Parathyroid adenoma (tissue), 2 donors: ENCODE measurements around the gene TERT.

Source experiments
- H2AFZ ChIP-seq: fragments of 300-600 bp; sonication (generic); one replicate; pipeline ENCODE4 v1.7.0; 2017; ENCODE audit warnings: antibody characterized with exemption, mild to moderate bottlenecking
- H3K27ac ChIP-seq: fragments of 300-600 bp; sonication (generic); one replicate; pipeline ENCODE4 v1.7.0; 2017
- H3K27me3 ChIP-seq: fragments of 300-600 bp; sonication (generic); one replicate; pipeline ENCODE4 v1.7.0; 2017; ENCODE audit warnings: low read length; ENCODE audit not compliant: control insufficient read depth, insufficient read depth
- H3K36me3 ChIP-seq: fragments of 300-600 bp; sonication (generic); one replicate; pipeline ENCODE4 v1.7.0; 2017; ENCODE audit warnings: low read length; ENCODE audit not compliant: control insufficient read depth, insufficient read depth
- H3K4me1 ChIP-seq: fragments of 300-600 bp; sonication (generic); one replicate; pipeline ENCODE4 v1.7.0; 2017; ENCODE audit warnings: control low read depth
- H3K4me2 ChIP-seq: fragments of 300-600 bp; sonication (generic); one replicate; pipeline ENCODE4 v1.7.0; 2017; ENCODE audit warnings: low read length
- H3K4me3 ChIP-seq: fragments of 300-600 bp; sonication (generic); one replicate; pipeline ENCODE4 v1.7.0; 2017; ENCODE audit warnings: low read depth, low read length
- H3K79me2 ChIP-seq: fragments of 300-600 bp; sonication (generic); one replicate; pipeline ENCODE4 v1.7.0; 2017; ENCODE audit warnings: control low read depth
- H3K9ac ChIP-seq: fragments of 300-600 bp; sonication (generic); one replicate; pipeline ENCODE4 v1.7.0; 2017; ENCODE audit warnings: mild to moderate bottlenecking
- H3K9me3 ChIP-seq: fragments of 300-600 bp; sonication (generic); one replicate; pipeline ENCODE4 v1.7.0; 2017; ENCODE audit warnings: low read length; ENCODE audit not compliant: control insufficient read depth
- CTCF ChIP-seq: fragments of 300-600 bp; sonication (generic); IDR thresholded peaks from one replicate; pipeline ENCODE4 v1.7.0; 2017; ENCODE audit warnings: antibody characterized with exemption, mild to moderate bottlenecking
- donor health status: primary hyperparathyroidism.

The TERT gene

GRCh38 chr5:1224631-1225030 lies 70.2 kb downstream of the TERT start:
- no peaks in the 10 kb centered on the region for H3K9me3 ChIP-seq
- H3K4me2 ChIP-seq: no peak overlapping the region
- no peak for TF ChIP-seq CTCF
- H3K9ac ChIP-seq: no peak overlapping the region
- no peaks in the 10 kb centered on the region for H3K4me1 ChIP-seq
- H3K79me2 ChIP-seq: no peaks in the 10 kb centered on the region
- H2AFZ ChIP-seq: no peak overlapping the region
- no peaks in the 10 kb centered on the region for H3K27me3 ChIP-seq
- no peak overlapping the region for H3K4me3 ChIP-seq
- no peak overlapping the region for H3K27ac ChIP-seq
- no peaks in the 10 kb centered on the region for H3K36me3 ChIP-seq

- Histone ChIP-seq H3K36me3 (no peaks in the 10 kb centered on the region), H3K4me2 (no peak overlapping the region), H3K79me2 (no peaks in the 10 kb centered on the region), H3K27ac (no peak overlapping the region), H3K27me3 (no peaks in the 10 kb centered on the region), H3K4me1 (no peaks in the 10 kb centered on the region), H3K9me3 (no peaks in the 10 kb centered on the region), H3K9ac (no peak overlapping the region), H3K4me3 (no peak overlapping the region), H2AFZ (no peak overlapping the region)
- no peak for TF ChIP-seq CTCF
Measured at GRCh38 chr5:1223278-1223670, 71.6 kb downstream of the TERT start.

- Histone ChIP-seq H2AFZ (no peak overlapping the region), H3K9me3 (no peaks in the 10 kb centered on the region), H3K4me2 (no peak overlapping the region), H3K79me2 (no peaks in the 10 kb centered on the region), H3K27me3 (no peaks in the 10 kb centered on the region), H3K4me1 (no peaks in the 10 kb centered on the region), H3K4me3 (no peak overlapping the region), H3K9ac (no peak overlapping the region), H3K27ac (no peak overlapping the region), H3K36me3 (no peaks in the 10 kb centered on the region)
- TF ChIP-seq CTCF: no peak
Measured at GRCh38 chr5:1222621-1223277, 72.1 kb downstream of the TERT start.

GRCh38 chr5:1222147-1222546 lies 72.7 kb downstream of the TERT start:
- Histone ChIP-seq H3K27ac (no peak overlapping the region), H2AFZ (no peak overlapping the region), H3K36me3 (no peaks in the 10 kb centered on the region), H3K9me3 (no peaks in the 10 kb centered on the region), H3K4me2 (no peak overlapping the region), H3K4me3 (no peak overlapping the region), H3K9ac (no peak overlapping the region), H3K79me2 (no peaks in the 10 kb centered on the region), H3K4me1 (no peaks in the 10 kb centered on the region), H3K27me3 (no peaks in the 10 kb centered on the region)
- TF ChIP-seq CTCF: no peak

- H3K4me2 ChIP-seq: no peak overlapping the region
Measured at GRCh38 chr5:1221721-1222120, 73.1 kb downstream of the TERT start.

More at GRCh38 chr5:1221721-1222120, 73.1 kb downstream of the TERT start:
- H3K9ac ChIP-seq: no peak overlapping the region
- no peaks in the 10 kb centered on the region for H3K9me3 ChIP-seq
- no peak overlapping the region for H3K4me3 ChIP-seq
- no peak overlapping the region for H3K27ac ChIP-seq
- no peaks in the 10 kb centered on the region for H3K79me2 ChIP-seq
- no peak overlapping the region for H2AFZ ChIP-seq
- TF ChIP-seq CTCF: no peak
- H3K4me1 ChIP-seq: no peaks in the 10 kb centered on the region
- no peaks in the 10 kb centered on the region for H3K36me3 ChIP-seq
- no peaks in the 10 kb centered on the region for H3K27me3 ChIP-seq
